Measurements from ENCODE around the gene CHST11.
A peak's percentile ranks its signal among the peaks of the same experiment; 100 is the strongest.

Gene CHST11

DNA sequence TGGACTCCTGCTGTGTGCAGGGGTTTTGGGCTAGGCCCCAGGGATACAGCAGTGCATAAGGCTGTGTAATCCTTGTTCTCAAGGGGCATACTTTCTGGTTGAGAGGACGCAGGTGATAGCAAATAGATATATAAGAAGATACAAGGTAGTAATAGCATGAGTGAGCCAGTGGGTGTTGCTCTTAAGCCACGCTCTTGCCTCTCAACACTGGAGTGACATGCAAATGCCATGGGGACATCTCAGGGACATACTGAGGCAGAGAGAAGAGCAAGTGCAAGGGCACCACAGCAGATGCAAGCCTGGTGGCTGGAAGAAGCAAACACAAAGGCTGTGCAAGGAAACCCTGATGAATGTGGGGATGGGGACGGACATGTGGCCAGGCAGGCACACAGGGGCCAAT, 223.3 kb downstream of the CHST11 start:
- DNase-seq (ENCODE audit: low spot score): peak; percentile 64

DNA sequence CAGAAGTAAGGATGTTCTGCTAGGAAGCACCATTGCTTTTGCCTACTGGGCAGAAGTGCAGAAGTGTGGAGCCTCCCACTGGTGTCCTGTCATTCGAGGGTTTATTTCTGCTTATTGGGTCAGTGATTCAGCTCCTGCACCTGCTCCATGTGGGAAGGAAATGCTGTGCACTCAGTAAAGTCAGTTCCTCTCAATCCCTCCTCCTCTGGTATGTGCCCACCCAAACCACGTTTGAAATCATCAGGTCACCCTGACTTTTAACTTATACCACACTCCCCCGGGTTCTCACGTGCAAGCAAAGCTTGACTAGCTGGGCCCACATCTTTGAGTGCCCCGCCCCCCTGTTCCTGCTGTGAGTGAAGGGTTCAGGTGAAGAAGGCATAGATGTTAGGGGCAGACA, 223.7 kb downstream of the CHST11 start:
- no peak for DNase-seq (ENCODE audit: low spot score)

DNA sequence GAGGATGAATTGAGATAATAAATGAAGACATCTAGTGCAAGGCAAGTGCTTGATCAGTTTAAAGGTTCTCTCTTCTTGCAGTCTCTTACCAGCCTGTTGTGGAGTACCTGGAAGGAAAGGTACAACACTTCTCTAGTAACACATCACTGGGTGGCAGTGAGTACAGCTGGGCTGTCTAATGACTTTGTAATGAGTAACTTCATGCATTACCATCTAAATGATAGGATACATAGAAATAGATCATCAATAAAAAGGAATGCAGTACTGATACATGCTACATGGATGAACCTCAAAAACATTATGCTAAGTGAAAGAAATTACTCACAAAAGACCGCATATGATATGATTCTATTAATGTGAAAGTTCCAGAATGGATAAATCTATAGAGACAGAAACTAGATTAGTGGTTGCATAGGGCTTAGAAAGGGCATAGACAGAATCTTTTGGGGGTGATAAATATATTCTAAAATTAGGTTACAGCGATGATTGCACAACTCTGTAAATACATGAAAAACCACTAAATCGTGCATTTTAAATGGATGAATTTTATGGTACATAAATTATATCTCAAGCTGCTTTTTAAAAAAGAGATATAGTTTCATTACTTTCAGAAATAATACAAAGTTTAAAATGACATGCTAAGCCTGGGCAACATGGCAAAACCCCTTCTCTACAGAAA, 224.4 kb downstream of the CHST11 start:
- DNase-seq (ENCODE audit: low spot score): no peak

DNA sequence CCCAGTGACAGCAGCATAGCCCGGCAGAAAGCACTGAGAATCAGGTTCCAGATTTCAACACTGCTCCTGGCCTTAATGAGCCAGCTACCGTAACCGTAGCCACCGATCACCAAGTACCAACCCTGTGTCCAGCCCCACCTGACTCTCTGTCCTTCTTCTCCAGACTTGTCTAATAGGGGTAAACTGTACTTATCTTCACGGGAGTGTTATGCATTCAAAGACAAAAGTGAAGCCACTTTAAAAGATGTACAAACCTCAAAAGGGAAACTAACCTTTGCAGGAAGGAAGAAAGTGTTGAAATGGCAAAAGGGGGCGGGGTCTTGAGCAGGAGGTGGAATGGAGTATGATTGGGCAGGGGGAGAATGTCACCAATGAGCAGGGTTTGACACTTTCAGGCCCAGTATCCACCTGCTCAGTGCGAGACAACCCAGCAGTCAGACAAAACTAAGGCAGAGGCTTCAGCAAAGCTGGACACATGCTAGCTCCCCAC, 226.1 kb downstream of the CHST11 start:
- DNase-seq (ENCODE audit: low spot score): no peak

DNA sequence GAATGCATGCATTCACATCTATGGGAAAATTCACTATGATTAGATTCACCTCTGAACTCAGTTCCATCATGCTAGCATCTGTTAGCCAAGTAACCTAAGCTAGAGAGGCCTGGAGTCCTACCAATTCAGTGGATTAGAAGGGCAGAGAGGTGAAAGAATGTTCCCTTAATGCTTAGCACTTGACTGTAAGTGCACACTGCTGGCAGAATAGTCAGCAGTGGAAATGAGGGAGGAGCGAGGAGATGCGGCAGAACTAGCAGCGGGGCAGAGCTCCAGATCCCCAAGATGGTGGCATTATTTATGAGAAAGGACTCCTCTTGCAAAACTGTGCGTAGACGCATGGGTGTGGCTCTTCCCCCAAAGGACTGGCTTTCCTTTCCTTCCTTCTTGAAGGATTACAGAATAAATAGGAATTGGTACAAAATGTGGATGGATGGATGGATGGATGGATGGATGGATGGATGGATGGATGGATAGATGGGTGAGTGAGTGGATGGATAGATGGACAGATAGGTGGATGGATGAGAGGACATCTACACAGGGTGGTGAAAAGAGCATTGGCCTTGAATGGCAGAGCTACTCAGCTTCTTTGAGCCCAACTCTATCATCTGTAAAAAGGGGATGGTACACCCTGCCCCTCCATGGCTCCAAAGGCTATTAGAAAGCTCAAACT, 227.2 kb downstream of the CHST11 start:
- no peak for DNase-seq (ENCODE audit: low spot score)

DNA sequence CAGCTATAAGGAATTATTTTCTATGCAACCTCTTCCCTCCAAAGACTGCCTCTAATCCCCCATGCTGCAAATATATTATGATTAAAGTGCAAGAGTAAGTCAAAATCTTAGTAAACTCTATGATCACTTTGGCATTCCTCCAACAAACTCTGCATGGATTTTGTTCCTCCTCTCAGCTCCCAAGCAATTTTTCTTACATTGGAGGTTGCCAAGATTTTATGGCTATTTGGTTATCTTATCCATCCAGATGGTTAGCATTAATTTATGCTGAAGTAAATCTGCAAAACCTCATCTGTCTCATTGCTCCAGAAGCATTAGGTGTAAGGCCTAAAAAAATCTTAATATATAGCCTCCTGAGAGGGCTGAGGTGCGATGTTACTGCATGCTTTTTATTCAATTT, 228.1 kb downstream of the CHST11 start:
- no peak for DNase-seq (ENCODE audit: low spot score)

DNA sequence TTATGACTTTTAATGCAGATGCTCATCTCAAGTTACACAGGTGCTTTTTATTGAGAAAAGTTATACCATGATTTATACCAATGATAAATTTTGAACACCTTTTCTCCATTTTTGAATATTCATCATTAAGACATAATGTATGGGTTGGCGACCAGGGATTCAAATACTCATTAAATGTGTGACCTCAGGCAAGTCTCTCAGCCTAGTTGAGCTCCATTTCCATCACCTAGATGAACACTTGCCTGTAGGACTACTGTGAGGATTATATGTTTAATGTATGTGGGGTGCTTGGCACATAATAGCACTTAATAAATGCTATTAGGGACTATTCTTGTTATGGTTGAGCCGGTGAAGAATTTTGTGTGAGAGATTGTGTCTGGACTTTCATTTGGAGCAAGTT, 228.6 kb downstream of the CHST11 start:
- DNase-seq (ENCODE audit: low spot score): no peak

DNA sequence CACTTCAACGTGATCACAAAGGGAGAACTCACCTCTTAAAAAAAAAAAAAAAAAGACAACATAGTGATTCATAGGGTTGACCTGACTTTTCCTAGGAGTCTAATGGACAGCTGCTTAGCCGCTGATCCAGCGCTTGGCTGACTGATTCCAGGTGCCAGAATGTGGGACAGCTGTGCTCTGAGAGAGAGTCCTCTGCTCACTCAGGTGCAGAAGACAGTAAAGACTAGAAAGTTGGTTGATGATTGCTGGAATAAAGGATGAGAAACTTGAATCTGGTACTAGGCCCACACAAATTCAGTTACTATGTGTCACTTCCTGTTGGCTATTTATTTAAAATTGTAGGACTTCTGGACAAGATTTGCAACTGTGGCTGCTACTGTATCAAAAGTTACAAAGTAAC, 229.4 kb downstream of the CHST11 start:
- DNase-seq (ENCODE audit: low spot score): no peak

DNA sequence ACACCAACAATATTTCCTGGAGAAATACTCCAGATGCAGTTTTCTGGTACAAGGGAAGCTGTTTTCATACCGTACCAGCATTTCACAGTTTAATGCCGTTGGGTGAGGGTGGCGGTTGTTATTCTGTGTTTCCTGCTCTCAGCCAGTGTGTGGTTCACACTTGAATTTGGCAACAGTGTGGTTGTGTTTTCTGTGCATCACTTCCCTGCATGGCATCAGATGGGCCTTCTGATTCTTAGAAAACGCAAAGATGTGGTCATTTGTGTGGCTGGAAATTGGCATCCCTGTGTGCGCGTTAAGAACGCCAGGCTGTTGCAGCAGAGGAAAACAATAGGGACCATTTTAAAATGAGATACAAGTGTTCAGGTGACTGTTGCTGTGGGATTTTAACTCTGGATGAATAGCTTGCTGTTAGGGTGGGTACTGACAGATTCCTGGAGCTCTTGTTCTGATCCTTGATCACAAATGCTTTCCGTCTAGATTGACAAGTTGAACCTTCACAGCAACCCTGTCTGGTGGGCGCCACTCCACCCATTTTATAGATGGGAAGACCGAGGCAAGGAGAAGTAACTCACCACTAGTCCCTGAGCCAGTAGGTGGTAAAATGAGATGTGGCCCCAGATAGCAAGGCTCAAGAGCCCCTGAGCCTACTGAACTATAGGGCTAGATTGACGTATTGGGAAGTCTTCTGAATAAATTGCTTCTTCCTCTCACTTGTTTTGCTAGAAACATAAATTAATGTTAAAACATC, 231.2 kb downstream of the CHST11 start:
- no peak for DNase-seq (ENCODE audit: low spot score)

DNA sequence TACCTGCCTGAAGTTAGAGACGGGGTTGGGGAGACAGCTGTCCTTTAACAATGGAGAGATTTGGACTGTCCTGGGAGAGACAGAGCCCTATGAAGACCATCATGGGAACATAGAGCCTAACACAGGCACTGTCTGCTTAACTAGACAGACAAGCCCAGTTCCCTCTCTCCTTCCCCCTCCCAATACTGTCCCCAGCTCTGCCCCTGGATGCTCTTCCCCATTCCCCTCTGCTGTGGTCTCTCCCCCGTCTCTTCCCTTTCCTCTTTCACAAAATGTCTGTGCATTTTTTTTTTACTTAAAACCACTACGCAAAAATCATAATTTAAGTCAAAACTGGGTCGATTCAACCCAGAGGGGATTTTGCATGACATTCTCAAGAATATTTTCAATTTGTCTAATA, 232.9 kb downstream of the CHST11 start:
- DNase-seq (ENCODE audit: low spot score): no peak

DNA sequence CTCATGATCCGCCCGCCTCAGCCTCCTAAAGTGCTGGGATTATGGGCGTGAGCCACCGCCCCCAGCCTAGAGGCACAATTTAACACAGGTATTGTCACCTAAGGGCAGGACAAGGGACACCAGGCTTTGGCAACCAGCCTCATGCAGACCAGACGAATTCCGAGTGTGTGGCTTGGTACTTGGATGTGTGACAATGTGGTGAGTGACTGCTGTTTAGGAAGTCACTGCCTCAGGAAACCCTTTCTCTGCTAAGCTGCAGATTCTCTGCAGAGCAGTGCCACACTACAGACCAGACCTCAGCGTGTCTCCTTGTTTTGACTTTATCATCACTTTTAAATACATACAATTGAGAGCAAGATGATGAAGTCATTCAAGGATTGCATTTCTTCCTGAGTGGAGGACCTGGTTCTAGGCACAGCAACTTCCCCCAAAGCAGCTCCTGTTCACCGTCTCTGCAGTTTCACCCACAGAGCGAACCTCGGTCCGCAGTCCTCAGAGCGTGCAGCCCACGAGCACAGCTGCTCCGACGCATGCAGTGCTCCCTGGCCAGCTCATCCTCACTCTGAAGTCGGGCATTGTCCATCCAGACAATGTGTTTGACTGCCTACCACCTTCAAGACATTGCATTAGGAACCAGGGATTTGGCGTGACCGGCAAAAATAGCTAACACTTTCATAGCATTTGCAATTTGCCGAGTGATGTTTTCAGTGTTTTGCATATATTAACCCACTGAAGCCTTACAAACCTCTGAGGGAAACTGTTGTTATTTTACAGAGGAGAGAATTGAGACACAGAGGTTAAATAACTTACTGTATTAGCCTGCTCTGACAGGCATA, 235.2 kb downstream of the CHST11 start:
- DNase-seq (ENCODE audit: low spot score): no peak

DNA sequence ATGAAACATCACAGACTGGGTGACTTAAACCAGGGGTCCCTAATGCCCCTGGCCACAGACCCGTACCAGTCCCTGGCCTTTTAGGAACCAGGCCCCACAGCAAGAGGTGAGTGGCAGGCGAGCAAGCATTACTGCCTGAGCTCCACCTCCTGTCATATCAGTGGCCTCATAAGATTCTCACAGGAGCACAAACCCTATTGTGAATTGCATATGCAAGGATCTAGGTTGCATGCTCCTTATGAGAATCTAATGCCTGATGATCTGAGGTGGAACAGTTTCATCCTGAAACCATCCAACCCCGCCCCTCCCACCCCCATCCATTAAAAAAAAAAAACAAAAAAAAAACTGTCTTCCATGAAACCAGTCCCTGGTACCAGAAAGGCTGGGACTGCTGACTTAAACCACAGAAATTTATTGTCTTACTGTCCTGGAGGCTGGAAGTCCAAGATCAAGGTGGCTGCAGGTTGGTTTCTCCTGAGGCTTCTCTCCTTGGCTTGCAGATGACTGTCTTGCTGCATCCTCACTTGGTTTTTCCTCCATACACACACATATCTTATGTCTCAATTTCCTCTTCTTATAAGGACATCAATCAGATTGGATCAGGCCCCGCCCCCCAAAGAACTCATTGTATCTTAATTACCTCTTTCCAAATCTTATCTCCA, 235.9 kb downstream of the CHST11 start:
- no peak for DNase-seq (ENCODE audit: low spot score)

DNA sequence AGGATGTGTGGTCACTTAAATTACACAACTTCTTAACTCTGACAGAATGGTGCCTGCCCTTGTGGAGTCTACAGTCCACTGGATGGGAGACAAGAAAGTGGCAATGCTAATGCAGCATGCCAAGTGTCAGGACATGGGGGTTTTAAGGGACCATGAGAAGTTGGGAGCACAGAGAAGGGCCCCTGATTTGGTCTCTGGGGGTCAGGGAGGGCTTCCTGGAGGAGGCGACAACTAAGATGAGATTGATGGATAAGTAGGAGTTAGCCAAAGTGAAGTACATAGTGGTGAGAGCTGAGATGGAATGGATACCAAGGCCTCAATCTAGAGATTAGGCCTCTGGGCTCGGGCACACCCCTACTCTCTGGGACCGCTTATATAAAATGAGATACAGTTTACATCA, 236.7 kb downstream of the CHST11 start:
- no peak for DNase-seq (ENCODE audit: low spot score)

DNA sequence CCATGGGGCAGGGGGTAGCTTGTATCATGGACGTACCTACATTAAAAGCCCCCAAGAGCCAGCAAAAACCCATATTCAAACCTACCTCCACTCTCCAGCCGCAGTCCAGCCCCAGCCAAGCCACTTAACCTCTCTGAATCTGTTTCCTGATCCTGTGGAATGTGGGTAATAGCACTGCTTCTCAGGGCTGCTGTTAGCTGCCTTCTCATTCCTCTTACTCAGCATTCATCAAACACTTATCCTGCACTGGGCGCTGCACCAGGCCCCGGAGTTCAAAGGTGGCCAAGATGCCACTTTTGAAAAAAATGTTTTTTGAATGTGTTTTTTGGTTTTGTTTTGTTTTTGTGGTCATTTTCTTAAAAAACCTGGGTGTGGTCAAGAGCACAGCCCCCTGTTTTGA, 237.4 kb downstream of the CHST11 start:
- DNase-seq (ENCODE audit: low spot score): no peak

DNA sequence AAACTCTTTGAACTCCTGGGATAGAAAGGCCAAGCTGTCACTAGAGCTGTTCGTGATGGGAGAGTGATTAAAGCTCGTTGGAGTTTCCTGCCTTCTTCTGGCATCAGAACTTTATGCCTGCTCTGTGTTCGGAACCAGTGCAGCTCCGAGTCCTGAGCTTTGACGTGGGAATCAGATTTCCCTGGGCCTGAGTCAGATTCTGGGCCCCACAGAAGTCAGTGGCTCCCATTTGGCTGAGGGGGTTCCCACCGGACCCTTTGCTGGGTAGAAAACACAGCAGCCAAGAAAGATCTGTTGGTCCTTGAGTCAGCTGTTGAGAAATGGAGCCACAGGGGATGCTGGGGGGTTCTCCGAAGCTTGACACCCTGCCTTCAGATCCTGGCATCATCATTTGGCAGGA, 238.0 kb downstream of the CHST11 start:
- DNase-seq (ENCODE audit: low spot score): no peak

DNA sequence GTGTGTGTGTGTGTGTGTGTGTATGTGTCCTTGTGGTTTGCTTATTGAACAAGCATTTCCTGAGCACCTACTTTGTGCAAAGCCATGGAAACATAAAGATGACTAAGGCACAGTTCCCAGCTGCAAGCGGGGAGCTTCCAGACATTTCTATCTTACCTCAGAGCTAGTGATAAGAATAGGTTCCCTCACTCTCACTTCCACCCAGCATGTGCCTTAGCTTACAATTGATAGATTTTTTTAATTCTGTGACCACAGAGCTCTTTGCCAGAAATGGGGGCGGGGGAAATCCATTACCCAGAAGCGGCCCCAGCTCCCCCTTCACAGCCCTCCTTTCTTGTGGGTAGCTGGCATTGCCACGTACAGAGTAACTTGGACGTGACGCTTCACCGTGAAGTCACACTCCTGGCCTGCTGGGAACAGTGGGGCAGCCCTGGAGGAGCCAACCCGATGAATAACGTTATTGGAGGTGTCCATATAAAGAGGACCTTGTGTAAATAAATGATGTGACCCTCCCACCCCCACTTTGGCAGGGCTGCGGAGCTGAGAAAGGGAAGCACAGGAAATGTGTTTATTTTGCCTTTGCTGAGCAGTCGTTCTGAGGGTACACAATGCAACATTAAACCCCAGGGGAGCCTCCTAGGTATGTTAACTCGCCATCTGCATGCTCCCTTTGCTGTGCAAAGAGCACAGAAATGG, 238.9 kb downstream of the CHST11 start:
- DNase-seq (ENCODE audit: low spot score): no peak

DNA sequence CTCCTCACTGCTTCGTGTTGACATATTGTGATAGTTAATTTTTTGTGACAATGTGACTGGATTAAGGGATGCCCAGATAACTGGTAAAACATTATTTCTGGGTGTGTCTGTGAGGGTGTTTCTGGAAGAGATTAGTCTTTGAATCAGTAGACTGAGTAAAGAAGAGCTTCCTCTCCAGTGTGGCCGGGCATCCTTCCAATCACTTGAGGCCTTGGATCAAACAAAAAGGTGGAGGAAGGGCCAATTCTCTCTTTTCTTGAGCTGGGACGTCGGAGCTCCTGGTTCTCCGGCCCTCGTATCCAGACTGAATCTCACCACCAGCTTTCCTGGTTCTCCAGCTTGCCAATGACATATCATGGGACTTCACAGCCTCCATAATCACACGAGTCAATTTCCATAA, 240.4 kb downstream of the CHST11 start:
- DNase-seq (ENCODE audit: low spot score): no peak

DNA sequence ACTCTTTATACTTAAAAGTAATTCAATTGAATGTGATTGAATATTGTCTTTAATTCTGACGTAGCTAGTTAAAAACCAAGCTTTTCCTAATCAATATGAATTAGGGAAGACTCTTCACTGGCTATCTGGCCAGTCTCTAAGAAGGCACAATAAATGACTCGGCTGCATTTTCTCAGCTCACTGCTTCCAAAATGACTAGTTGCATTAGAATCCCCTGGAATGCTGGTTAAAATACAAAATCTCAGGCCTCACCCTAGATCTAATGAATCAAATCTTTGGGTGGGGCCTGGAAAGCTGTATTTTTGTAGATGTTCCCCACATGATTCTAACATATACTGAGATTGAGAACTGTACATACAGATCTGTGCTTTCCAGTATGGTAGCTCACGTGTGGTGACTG, 242.1 kb downstream of the CHST11 start:
- no peak for DNase-seq (ENCODE audit: low spot score)

DNA sequence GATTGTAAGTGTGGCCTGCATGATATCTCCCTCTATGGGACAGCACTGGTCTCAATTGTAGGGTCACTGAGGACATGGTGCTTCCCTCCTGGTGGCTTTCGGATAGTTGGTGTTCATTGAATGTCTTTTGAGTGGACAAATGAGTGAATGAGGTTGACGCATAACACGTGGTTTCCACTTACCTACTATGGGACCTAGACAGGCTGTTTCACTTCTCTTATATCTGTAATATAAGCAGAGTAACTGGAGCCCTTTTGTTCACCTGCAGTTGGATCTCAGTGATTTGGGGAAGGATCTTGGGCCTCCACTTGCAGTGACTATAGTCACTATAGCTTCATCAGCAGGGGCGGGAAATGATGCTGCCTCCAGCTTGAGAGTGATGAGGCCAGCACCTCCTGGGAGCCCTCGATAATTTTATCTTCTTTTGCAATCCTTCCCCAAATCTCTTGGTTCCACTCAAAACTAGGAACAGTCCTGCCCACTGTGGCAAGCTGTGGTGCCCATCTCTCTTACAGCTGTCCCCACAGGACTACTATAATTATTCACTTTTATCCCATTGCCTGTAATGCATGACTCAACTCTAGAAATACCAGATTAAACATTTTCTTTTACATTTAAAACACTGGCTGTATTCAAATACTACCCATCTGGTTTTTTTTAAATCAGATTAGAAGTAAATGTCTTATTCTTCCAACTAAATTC, 242.9 kb downstream of the CHST11 start:
- no peak for DNase-seq (ENCODE audit: low spot score)

DNA sequence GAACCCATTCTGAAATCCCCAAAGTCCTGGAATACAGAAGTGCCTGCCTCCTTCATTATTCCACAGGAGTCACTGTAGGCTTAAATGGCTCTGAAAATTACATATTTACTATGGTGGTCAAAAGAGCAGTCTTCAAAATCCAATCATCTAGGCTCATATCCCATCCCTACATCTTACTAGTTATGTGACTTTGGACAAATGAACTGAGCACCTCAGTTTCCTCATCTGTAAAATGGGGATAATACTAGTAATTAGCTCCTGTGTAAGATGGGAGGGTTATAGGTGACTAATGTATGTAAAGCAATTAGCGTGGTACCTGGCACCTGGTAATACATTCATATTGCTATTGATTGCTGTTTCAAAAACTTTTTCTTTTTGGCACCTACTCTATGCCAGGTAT, 243.6 kb downstream of the CHST11 start:
- DNase-seq (ENCODE audit: low spot score): no peak

DNA sequence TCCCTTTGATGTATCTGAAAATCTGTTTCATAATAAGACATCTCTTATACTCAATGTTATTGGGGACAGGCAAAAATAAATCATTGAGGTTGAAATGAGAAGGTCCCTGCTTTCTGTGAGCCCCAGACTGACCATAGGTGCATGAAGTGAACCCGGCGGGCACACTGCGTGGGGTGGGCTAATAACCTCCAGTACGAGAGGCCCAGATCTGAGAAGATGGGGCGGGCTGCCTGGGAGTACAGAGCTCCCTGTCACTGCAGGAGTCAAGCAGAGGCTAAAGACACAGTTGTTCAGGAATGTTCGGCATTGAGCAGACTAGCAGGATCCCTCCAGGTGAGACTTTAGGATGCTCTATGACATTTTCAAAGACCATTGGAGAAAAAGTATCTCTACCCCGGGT, 244.6 kb downstream of the CHST11 start:
- no peak for DNase-seq (ENCODE audit: low spot score)
